A549 (cell line): ENCODE data around the gene SMG9.

Experiments used
- CTCF ChIP-seq: fragments of >200 bp; sonication (Bioruptor Twin); formaldehyde crosslinking; IDR thresholded peaks from 3 replicates; pipeline ENCODE4 v1.5.1; 2016
- HOXA7 ChIP-seq: fragments of 250-450 bp; sonication (Bioruptor Pico); IDR thresholded peaks from 2 replicates; pipeline ENCODE4 v1.5.0; 2020; ENCODE audit warnings: mild to moderate bottlenecking, moderate library complexity
- MAX ChIP-seq: IDR thresholded peaks from 2 replicates; pipeline ENCODE4 v1.6.1; 2012
- POLR2A ChIP-seq: IDR thresholded peaks from 2 replicates; pipeline ENCODE4 v1.6.1; 2012; ENCODE audit warnings: mild to moderate bottlenecking, low read length
- RFX5 ChIP-seq: fragments of 450-650 bp; IDR thresholded peaks from 2 replicates; pipeline ENCODE4 v1.7.1; 2014; ENCODE audit warnings: antibody characterized with exemption, mild to moderate bottlenecking, moderate library complexity
- SMC3 ChIP-seq: fragments of >200 bp; sonication (Bioruptor Twin); formaldehyde crosslinking; IDR thresholded peaks from 3 replicates; pipeline ENCODE4 v1.6.1; 2018; ENCODE audit warnings: inconsistent platforms

GRCh38 chr19:43759515-43759914 lies 4.8 kb upstream of the SMG9 start:
- TF ChIP-seq MAX, result no peak
- peak; percentile 36; the same call in 1 of the 3 replicates for TF ChIP-seq CTCF
- TF ChIP-seq HOXA7 (CRISPR knock-in tag), result no peak
- no peak; the same call in 2 of the 3 replicates for TF ChIP-seq SMC3
- peak; percentile 29; the same call in 1 of the 2 replicates for TF ChIP-seq RFX5
- no peak for TF ChIP-seq POLR2A
